HG03432 (cell line): ENCODE data around the gene AVPI1.
A peak's percentile ranks its signal among the peaks of the same experiment; 100 is the strongest.

Source experiments
- ATAC-seq: cut with Tn5 transposase; IDR thresholded peaks from one replicate; pipeline ENCODE4 v1.9.1; 2021; ENCODE audit warnings: mild to moderate bottlenecking, moderate library complexity; ENCODE audit not compliant: unreplicated experiment

The AVPI1 gene

DNA sequence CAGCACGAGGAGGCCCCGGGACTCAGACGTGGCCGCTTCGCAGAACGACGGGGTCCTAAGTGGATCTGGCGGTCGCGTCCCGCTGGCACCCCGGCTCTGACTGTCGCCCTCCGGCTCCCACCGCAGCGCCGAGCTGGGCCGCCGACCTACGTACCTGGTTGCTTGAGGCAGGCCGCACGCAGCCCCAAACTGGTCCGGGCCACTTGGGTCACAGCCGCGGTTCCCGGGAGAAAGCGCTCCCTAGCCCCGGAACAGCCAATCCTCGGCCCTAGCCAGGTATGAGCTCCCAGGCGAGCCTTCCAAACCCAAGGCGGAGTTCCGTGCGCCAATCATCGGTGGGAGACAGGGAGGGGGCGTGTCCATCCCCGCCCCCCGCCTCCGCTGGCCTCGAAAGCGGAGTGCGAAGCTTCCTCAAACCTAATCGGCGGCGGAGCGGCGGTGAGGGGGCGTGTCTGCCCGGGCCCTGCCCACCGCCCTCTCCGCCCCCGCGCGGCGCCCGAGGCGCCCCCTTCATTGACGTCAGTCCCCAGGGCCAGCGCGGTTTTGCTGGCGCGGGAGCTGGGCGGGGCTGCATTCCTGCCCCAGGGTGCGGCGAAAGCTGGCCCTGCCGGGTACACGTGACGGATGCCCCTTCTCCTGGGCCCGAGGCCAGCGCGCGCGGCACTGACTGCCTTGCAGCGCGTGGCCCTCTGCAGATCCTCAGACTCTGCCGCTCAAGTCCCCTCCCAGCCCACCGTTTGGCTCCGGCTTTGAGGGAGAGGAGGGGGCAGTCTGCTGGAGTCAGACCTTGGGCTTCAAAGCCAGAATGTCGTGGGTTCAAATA is at the start of gene AVPI1:
Gene AVPI1 (minus strand): TSS at position 280 of the 823 bp plus-strand sequence. CDS start 7,336 bp downstream, outside the sequence.
- ATAC-seq: peak; percentile 94

DNA sequence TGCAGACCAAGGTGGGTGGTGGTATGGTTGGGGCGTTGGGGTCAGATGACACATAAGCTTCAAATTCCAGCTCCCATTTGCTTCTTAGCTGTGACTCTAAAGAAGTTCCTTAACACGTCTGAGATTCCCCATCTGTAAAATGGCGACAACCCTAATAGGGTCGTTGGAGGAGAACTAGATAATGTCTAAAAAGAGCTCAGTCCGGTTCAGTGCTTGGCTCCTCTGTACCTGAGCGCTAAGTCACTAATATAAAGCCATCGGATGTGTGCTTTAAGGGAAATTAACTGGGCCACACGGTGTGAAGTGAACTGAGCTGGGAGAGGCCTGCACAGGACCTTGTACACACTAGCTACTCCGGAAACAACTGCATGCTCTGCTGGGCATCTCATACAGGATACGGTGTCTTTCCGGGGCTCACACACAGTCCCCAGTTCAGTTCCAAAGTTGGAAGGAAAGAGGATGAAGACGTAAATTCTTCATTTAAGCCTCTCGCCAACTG is 49.4 kb upstream of the AVPI1 start:
- ATAC-seq: peak; percentile 4

GRCh38 chr10:97734021-97734420 is 47.0 kb upstream of the AVPI1 start:
- ATAC-seq: no peak

GRCh38 chr10:97733256-97733655 is 46.2 kb upstream of the AVPI1 start:
- no peak for ATAC-seq

DNA sequence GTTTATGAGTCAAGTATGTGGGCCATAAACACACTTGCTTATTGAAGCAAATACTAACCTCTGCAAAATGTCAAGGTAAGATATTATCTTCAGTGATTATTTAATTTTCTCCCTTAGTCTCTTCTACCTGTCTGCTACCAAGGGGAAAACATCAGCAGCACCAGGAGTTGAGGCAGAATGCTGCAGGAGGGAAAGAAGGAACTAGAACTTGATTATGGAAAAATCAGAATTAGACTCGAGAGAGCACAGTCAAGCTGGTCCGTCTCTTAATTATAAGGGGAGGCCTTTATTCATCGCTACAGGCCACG is 45.0 kb upstream of the AVPI1 start:
- ATAC-seq: no peak

DNA sequence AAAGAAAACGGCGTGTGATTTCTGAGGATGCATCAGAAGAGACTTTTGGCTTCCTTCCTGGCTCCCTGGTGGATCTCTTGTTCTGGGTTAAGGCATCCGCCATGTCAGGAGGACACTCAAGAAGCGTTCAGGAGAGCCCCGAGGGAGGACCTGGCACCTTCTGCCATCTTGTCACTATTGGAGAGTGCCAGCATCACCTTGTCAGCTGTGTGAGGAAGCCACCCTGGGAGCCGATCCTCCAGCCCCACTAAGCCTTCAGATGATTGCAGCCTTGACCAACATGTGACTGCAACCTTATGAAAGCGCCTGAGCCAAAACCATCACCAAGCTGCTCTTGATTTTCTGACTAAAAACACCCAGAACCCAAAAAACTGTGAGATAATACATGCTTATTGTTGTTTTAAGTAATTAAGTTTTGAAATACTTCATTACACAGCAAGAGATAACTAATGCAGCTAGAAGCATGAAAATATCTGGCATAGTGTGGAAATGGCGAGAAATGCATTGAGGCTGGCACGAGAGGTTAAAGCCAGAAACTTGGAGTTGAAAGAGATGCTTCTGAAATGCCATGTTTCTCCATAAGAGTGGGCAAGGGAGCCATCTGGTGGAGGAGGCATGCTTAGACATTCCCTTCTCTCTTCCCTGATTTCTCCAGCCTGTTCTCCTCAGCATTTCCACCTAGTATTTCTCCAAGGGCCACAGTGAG is 44.5 kb upstream of the AVPI1 start:
- ATAC-seq: no peak

DNA sequence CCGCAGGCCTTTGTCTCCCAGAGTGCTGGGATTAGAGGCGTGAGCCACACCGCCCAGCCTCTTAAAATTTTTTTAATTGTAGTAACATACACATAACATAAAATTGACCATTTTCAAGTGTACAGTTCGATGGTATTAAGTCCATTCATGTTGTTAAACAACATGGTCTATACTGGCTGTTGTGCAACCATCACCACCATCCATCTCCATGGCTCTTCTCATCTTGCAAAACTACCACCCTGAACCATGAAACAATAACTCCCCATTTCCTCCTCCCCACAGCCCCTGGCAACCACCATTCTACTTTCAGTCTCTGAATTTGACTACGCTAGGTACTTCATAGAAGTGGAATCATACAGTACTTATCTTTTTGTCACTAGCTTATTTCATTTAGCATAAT is 42.0 kb upstream of the AVPI1 start:
- no peak for ATAC-seq

DNA sequence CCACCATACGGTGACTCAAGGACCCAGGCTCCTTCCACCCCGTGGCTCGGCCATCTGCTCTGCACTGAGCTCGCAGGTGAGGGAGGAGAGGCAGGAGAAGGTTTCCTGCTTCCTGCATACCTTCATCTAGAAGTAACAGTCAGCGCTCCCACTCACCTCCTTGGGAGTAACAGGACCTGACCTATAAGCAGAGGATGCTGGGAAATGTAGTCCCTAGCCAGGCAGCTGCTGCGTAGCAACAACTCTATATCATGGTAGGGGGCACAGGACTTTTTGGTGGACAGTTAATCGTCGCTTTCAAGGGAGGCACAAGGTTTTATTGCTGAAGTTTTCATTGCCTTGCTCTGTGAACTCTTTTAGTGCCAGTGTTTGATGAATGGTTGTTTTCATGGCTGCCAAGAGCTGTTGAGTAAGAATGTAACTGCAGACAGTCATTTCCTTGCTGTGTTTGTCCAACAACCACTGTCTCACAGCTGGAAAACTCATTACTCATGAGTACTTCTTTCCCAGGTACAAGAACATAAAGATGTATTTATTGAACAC is 39.7 kb upstream of the AVPI1 start:
- ATAC-seq: no peak

DNA sequence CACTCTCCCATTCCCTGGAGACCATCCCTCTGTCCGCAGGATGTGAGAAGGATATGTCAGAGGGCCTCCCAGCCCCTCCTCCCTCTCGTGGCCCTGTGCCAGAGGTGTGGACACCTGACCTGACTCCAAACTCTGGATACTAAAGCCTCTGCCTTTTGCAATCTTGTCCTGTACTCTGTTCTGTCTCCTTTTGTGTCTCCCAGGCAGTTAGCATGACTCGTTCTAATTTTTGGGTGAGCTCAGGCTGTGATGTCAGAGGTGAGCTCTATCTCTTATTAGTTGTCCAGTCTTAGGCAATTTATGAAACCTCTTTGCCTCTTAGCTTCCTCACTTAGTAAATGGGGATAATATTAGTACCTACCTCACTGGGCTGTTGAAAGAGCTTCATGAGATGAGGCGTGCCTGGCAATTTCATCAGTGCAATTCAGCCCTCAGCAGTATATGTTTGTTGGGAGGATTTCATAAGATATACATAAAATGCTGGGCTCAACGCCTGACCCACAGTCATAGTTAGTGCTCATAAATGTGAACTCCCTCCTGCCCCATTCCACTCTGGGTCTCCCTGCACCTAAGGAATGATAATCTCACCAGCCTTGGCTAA is 37.4 kb upstream of the AVPI1 start:
- no peak for ATAC-seq

GRCh38 chr10:97723001-97723400 is 36.0 kb upstream of the AVPI1 start:
- no peak for ATAC-seq

DNA sequence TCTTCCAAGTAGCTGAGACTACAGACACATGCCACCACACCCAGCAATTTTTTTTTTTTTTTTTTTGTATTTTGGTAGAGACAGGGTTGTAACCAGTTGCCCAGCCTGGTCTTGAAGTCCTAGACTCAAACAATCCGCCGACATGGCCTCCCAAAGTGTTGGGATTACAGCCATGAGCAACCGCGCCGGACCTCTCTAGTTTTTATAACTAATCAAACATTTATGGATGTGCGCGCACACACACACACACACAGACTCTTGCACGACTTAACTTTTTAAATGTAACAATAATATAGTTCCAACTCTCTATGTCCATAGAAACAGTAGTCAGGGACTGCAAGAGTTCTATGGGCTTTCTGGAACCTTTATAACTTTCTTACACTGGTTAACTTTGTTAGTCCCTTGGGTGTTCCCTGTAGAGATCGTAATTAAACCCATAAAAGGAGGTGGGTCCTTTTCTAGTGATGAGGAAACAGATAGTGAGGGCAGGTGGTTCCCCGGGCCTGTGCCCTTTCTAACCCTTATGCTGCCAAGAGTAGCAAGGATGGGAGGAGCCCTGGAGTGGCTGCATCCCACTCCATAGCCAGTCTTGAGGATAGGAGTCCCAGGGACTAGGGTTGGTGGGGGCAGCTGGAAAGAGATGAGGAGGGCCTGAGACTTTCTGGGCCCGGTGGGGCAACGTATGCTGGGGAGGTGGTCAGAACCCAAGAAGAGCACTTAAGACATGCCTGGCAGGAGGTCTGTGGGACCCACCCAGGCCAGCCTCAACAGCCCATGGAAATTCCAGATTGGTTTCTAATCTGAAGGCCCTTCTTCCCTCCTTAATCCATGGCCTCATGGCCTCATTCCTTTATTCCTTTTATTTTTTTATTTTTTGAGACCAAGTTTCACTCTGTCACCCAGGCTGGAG is 35.1 kb upstream of the AVPI1 start:
- ATAC-seq: no peak

DNA sequence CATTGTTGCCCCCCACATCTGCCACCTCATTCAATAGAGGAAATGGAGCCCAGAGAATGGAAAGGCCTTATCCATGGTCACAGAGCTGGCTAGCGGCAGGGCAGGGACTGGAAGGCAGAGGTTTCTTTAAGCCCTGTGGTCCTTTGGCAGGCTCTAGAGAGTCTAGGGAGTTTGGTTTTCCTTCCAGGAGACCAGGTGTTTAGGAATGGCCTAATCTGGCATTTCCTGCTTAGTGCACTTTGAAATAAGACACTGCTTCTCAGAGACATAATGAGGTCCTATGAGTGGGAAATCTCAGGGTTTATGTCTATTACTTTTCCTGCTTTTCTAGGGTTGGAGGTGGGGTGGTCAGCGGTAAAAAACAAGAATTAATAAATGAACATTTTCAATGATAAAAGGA is 32.6 kb upstream of the AVPI1 start:
- no peak for ATAC-seq

DNA sequence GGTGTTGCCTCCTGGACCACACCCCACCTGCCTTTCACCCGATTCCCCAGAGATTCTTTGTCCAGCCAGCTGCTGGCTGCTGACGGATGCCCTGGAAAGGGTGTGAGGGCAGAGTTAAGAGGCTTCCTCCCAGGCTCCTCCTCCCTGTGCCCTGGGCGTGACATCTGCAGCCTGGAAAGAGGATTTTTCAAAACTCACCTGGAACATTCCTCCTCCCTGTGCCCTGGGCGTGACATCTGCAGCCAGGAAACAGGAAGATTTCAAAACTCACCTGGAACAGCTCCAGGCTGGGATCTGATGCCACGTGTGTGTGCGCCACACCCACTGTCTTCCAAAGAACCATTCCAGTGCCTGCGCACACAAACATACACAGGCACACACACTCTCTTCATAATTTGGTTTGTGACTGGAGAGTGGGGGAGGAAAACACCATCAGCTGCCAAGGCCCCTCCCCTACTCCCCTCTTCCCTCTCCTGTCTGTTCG is 31.7 kb upstream of the AVPI1 start:
- ATAC-seq: no peak

DNA sequence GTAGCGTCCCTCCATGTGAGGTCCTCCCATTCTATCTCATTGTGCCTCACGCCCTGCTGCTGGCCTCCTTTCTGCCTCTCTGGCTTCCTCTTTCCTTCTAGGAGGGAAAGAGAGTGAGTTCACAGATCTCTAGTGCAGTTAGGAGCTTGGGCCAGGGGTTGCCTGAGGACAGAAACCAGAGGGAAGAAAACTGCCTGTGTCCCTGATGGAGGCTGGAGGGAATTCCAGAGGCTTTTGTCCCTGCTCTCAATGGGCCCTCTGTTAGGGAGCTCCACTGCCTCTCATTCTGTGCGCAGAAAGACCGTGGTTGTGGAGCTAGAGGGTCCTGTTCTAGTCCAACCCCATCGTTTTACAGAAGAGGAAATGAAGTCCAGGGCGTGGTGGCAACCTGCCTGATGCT is 31.1 kb upstream of the AVPI1 start:
- no peak for ATAC-seq

DNA sequence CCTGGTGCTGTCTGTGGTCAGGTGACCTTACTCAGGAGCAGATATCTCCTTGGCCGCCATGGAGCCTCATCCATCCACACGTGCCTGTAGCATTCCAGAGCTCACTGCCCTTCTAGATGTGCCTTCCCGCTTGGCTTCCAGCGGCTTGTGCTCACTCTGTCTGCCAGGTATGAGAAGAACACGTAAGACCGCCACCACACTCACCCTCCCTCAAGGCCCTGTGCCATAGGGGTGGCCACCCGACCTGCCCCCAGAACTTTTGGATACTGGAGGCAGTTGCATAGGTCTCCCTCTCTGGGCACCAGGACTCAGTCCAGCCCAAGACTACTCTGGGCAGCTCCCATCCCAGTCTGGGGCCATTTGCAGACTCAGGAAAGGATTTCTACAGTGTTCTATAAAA is 30.6 kb upstream of the AVPI1 start:
- no peak for ATAC-seq

GRCh38 chr10:97715259-97715874 is 28.3 kb upstream of the AVPI1 start:
- ATAC-seq: no peak

- peak; percentile 53 for ATAC-seq
These were observed 27.6 kb upstream of the AVPI1 start for GRCh38 chr10:97714401-97715258.

DNA sequence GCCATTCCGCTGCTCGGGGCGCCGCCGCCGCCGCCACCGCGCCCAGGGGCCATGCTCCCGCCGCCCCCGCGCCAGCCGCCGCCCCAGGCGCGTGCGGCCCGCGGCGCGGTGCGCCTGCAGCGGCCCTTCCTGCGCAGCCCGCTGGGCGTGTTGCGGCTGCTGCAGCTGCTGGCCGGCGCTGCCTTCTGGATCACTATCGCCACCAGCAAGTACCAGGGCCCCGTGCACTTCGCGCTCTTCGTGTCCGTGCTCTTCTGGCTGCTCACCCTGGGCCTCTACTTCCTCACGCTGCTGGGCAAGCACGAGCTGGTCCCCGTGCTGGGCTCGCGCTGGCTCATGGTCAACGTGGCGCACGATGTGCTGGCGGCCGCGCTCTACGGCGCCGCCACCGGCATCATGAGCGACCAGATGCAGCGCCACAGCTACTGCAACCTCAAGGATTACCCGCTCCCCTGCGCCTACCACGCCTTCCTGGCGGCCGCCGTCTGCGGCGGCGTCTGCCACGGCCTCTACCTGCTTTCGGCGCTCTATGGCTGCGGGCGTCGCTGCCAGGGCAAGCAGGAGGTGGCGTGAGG is 26.9 kb upstream of the AVPI1 start:
- peak; percentile 83 for ATAC-seq

GRCh38 chr10:97713339-97713825 is 26.3 kb upstream of the AVPI1 start, which contains the start of gene MARVELD1:
Gene MARVELD1 (plus strand): TSS chr10:97713730. CDS start chr10:97713877, 147 bp downstream.
- ATAC-seq: no peak
